H9 (cell line): ENCODE data around the gene TDRKH. TPM values are rescaled to one million over a fixed set of nuclear protein-coding genes. Genes with fewer than 3 reads are reported as not detected.

Experiments
- DNase-seq: peaks from one replicate; pipeline ENCODE4 v3.0.0-alpha.2; 2017
- H2AFZ ChIP-seq: one replicate; pipeline ENCODE4 v1.6.1; 2013; ENCODE audit warnings: mild to moderate bottlenecking, low read length, control low read depth, moderate library complexity
- H2AK5ac ChIP-seq: 2 replicates; pipeline ENCODE4 v1.6.1; 2013; ENCODE audit warnings: low read length, control low read depth, mixed read lengths; ENCODE audit not compliant: insufficient read length
- H2BK120ac ChIP-seq: one replicate; pipeline ENCODE4 v1.6.1; 2013; ENCODE audit warnings: low read depth, mild to moderate bottlenecking, low read length, control low read depth, inconsistent platforms; ENCODE audit not compliant: poor library complexity, severe bottlenecking
- H2BK12ac ChIP-seq: 2 replicates; pipeline ENCODE4 v1.6.1; 2013; ENCODE audit warnings: low read length, control low read depth, mixed read lengths, low read depth; ENCODE audit not compliant: insufficient read length
- H2BK15ac ChIP-seq: 2 replicates; pipeline ENCODE4 v1.6.1; 2013; ENCODE audit warnings: low read depth, low read length, control low read depth
- H2BK20ac ChIP-seq: one replicate; pipeline ENCODE4 v1.6.1; 2013; ENCODE audit warnings: low read depth, mild to moderate bottlenecking, low read length, control low read depth, inconsistent platforms; ENCODE audit not compliant: poor library complexity, severe bottlenecking
- H2BK5ac ChIP-seq: 2 replicates; pipeline ENCODE4 v1.6.1; 2013; ENCODE audit warnings: low read length, control low read depth, mixed read lengths; ENCODE audit not compliant: insufficient read length
- H3K14ac ChIP-seq: 2 replicates; pipeline ENCODE4 v1.6.1; 2013; ENCODE audit warnings: low read length, control low read depth; ENCODE audit not compliant: insufficient read depth
- H3K18ac ChIP-seq: 2 replicates; pipeline ENCODE4 v1.6.1; 2013; ENCODE audit warnings: low read depth, mild to moderate bottlenecking, mixed read lengths, low read length, control low read depth; ENCODE audit not compliant: insufficient read length
- H3K23ac ChIP-seq: 2 replicates; pipeline ENCODE4 v1.6.1; 2013; ENCODE audit warnings: low read length, control low read depth, mixed read lengths, low read depth; ENCODE audit not compliant: insufficient read length
- H3K23me2 ChIP-seq: 2 replicates; pipeline ENCODE4 v1.6.1; 2013; ENCODE audit warnings: low read depth, mild to moderate bottlenecking, mixed read lengths, low read length, control low read depth; ENCODE audit not compliant: insufficient read length, poor library complexity, severe bottlenecking
- H3K27ac ChIP-seq: 2 replicates; pipeline ENCODE4 v1.5.1; 2013; ENCODE audit warnings: low read length, control low read depth, mixed read lengths, low read depth; ENCODE audit not compliant: insufficient read length
- H3K27me3 ChIP-seq: 2 replicates; pipeline ENCODE4 v1.6.1; 2013; ENCODE audit warnings: low read length, control low read depth, inconsistent platforms; ENCODE audit not compliant: insufficient read depth
- H3K4ac ChIP-seq: 2 replicates; pipeline ENCODE4 v1.6.1; 2013; ENCODE audit warnings: low read depth, mild to moderate bottlenecking, control low read depth, inconsistent platforms, low read length, moderate library complexity
- H3K4me1 ChIP-seq: 2 replicates; pipeline ENCODE4 v1.6.1; 2013; ENCODE audit warnings: low read length, control low read depth, inconsistent platforms; ENCODE audit not compliant: insufficient read depth
- H3K4me2 ChIP-seq: 2 replicates; pipeline ENCODE4 v1.6.1; 2013; ENCODE audit warnings: low read length, control low read depth, mixed read lengths; ENCODE audit not compliant: insufficient read length, insufficient read depth
- H3K56ac ChIP-seq: 2 replicates; pipeline ENCODE4 v1.6.1; 2013; ENCODE audit warnings: low read depth, mild to moderate bottlenecking, mixed read lengths, low read length, control low read depth; ENCODE audit not compliant: insufficient read length
- H3K79me1 ChIP-seq: 2 replicates; pipeline ENCODE4 v1.6.1; 2013; ENCODE audit warnings: low read depth, mild to moderate bottlenecking, moderate library complexity, low read length, control low read depth, inconsistent platforms; ENCODE audit not compliant: insufficient read depth, poor library complexity, severe bottlenecking
- H3K79me2 ChIP-seq: 2 replicates; pipeline ENCODE4 v1.6.1; 2013; ENCODE audit warnings: low read length, control low read depth, inconsistent platforms; ENCODE audit not compliant: insufficient read depth
- H3K9ac ChIP-seq: 2 replicates; pipeline ENCODE4 v1.6.1; 2013; ENCODE audit warnings: low read length, control low read depth, mixed read lengths; ENCODE audit not compliant: insufficient read length; ENCODE audit errors: extremely low read depth
- H3K9me3 ChIP-seq: one replicate; pipeline ENCODE4 v1.6.1; 2013; ENCODE audit warnings: low read depth, low read length, inconsistent platforms; ENCODE audit not compliant: control insufficient read depth
- H3T11ph ChIP-seq: one replicate; pipeline ENCODE4 v1.6.1; 2013; ENCODE audit warnings: mild to moderate bottlenecking, low read length, control low read depth, inconsistent platforms
- H4K20me1 ChIP-seq: one replicate; pipeline ENCODE4 v1.6.1; 2013; ENCODE audit not compliant: control insufficient read depth, insufficient read length, insufficient read depth
- H4K5ac ChIP-seq: 2 replicates; pipeline ENCODE4 v1.6.1; 2013; ENCODE audit warnings: low read depth, mild to moderate bottlenecking, mixed read lengths, low read length, control low read depth; ENCODE audit not compliant: insufficient read length
- H4K8ac ChIP-seq: replicated peaks from 2 replicates; pipeline ENCODE4 v1.6.1; 2013; ENCODE audit warnings: low read length, control low read depth, mixed read lengths, low read depth; ENCODE audit not compliant: insufficient read length
- H4K91ac ChIP-seq: 2 replicates; pipeline ENCODE4 v1.6.1; 2013; ENCODE audit warnings: low read depth, mild to moderate bottlenecking, moderate library complexity, mixed read lengths, low read length, control low read depth; ENCODE audit not compliant: insufficient read length
- H3K27ac Mint-ChIP-seq, 3 experiments: 2 replicates in 2 of 3; 3 replicates in 1 of 3; pipeline ENCODE4 v1.8.0; 2020 to 2021; ENCODE audit warnings: mixed read lengths in 3 of 3, mild to moderate bottlenecking in 1 of 3, moderate library complexity in 1 of 3
- H3K27me3 Mint-ChIP-seq: 2 replicates; pipeline ENCODE4 v1.8.0; 2021; ENCODE audit warnings: low read depth, mild to moderate bottlenecking, moderate library complexity, mixed read lengths
- H3K36me3 Mint-ChIP-seq, 3 experiments: 2 replicates in 2 of 3; 3 replicates in 1 of 3; pipeline ENCODE4 v1.8.0; 2020 to 2021; ENCODE audit warnings: low read depth in 3 of 3, mixed read lengths in 3 of 3; ENCODE audit not compliant: insufficient read depth in 1 of 3
- H3K4me1 Mint-ChIP-seq, 2 experiments: 2 replicates each; pipeline ENCODE4 v1.8.0; 2020; ENCODE audit warnings: mixed read lengths in 2 of 2
- H3K4me3 Mint-ChIP-seq, 2 experiments: 2 replicates in 1 of 2; 3 replicates in 1 of 2; pipeline ENCODE4 v1.8.0; 2020 to 2021; ENCODE audit warnings: mild to moderate bottlenecking in 2 of 2, mixed read lengths in 2 of 2, moderate library complexity in 1 of 2
- H3K9me3 Mint-ChIP-seq, 2 experiments: 2 replicates in 1 of 2; 3 replicates in 1 of 2; pipeline ENCODE4 v1.8.0; 2020; ENCODE audit warnings: mild to moderate bottlenecking in 2 of 2, mixed read lengths in 2 of 2, moderate library complexity in 1 of 2
- WGBS: extraction: QIAGEN DNeasy Blood & Tissue Kit; methylation state at CpG from one replicate; pipeline ENCODE4 v1.1.7; 2013; ENCODE audit warnings: missing lambda C conversion rate, low lambda C conversion rate, mixed read lengths; ENCODE audit not compliant: insufficient read length; ENCODE audit errors: extremely low coverage; 5-methylcytosine and 5-hydroxymethylcytosine counted together
- total RNA-seq: library from RNA; stranded (reverse); gene quantifications from 2 replicates; pipeline ENCODE4 v1.2.1, GENCODE V29; 2021
- TF ChIP-seq, protein P1 (sequence below): fragments of 200-600 bp; sonication (generic); conservative IDR thresholded peaks from 3 replicates; pipeline ENCODE4 v1.8.0; 2021; ENCODE audit warnings: antibody characterized with exemption, mild to moderate bottlenecking

The TDRKH gene
- total RNA-seq, 1 experiment from 2014 or later, result 24.0 TPM

DNA sequence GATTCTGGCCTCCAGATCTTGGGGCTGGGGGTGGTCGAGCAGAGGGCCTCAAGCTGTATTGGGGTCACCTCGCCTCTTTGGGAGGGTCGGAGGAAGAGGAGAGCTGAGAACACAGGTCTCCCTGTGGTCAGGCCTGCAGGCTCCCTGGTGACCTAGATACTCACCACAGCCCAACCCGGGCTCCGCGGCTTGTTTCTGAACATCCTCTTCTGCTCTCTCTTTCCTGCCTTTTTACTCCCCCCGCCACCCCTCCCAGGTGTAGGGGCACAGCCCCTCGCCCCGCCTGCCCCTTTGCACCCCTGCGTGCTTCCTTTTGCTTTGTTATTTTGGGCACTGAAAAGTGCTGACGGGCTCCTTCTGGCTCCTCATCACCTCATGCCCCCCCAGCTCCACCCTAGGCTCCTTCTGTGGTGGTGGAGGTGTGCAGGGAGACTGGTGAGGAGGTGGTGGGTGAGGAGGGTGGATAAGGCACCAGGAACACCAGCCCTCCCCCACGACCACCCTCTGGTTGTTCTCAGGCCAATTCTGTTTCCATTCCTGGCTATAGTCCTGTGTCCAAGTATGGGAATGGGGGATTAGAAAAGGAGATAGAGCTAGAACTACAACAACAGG lies 25.5 kb upstream of the TDRKH start:
- no peak overlapping the region for H2BK15ac ChIP-seq
- H3K23me2 ChIP-seq, result no peaks in the 10 kb centered on the region
- no CpG with 5 or more reads among the region's 12 CpGs for WGBS
- H3K14ac ChIP-seq, result no peak overlapping the region
- no peak overlapping the region for H3K56ac ChIP-seq
- Mint-ChIP-seq H3K27ac (no peak overlapping the region; a peak in 1 of 7 replicates), H3K9me3 (no peaks in the 10 kb centered on the region), H3K4me1 (peaks cover 7 to 16% of the 10 kb centered on the region in 2 experiments; a peak in 3 of 4 replicates), H3K4me3 (no peak overlapping the region), H3K27me3 (peaks cover 5% of the 10 kb centered on the region; the same call in 1 of the 2 replicates), H3K36me3 (no peaks in the 10 kb centered on the region)
- DNase-seq, result no peak
- no peaks in the 10 kb centered on the region for H4K20me1 ChIP-seq
- H2BK12ac ChIP-seq, result no peak overlapping the region
- H3K27me3 ChIP-seq, result no peaks in the 10 kb centered on the region
- H4K8ac ChIP-seq, result no peak overlapping the region
- H3K9ac ChIP-seq, result no peak overlapping the region
- H3K18ac ChIP-seq, result no peak overlapping the region
- no peaks in the 10 kb centered on the region for H3K79me1 ChIP-seq
- H4K91ac ChIP-seq, result no peak overlapping the region
- H2AK5ac ChIP-seq, result no peak overlapping the region
- H2BK120ac ChIP-seq, result no peak overlapping the region
- no peak overlapping the region for H3T11ph ChIP-seq
- H2BK5ac ChIP-seq, result no peak overlapping the region
- H3K4me1 ChIP-seq, result no peaks in the 10 kb centered on the region
- H3K4ac ChIP-seq, result no peak overlapping the region
- H3K9me3 ChIP-seq, result no peaks in the 10 kb centered on the region
- H2AFZ ChIP-seq, result no peak overlapping the region
- no peak overlapping the region for H2BK20ac ChIP-seq
- no peak overlapping the region for H3K23ac ChIP-seq
- TF ChIP-seq, protein P1, sequence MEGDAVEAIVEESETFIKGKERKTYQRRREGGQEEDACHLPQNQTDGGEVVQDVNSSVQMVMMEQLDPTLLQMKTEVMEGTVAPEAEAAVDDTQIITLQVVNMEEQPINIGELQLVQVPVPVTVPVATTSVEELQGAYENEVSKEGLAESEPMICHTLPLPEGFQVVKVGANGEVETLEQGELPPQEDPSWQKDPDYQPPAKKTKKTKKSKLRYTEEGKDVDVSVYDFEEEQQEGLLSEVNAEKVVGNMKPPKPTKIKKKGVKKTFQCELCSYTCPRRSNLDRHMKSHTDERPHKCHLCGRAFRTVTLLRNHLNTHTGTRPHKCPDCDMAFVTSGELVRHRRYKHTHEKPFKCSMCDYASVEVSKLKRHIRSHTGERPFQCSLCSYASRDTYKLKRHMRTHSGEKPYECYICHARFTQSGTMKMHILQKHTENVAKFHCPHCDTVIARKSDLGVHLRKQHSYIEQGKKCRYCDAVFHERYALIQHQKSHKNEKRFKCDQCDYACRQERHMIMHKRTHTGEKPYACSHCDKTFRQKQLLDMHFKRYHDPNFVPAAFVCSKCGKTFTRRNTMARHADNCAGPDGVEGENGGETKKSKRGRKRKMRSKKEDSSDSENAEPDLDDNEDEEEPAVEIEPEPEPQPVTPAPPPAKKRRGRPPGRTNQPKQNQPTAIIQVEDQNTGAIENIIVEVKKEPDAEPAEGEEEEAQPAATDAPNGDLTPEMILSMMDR, result no peak
- no peak overlapping the region for H4K5ac ChIP-seq
- H3K27ac ChIP-seq, result no peak overlapping the region
- H3K79me2 ChIP-seq, result no peaks in the 10 kb centered on the region
- no peak overlapping the region for H3K4me2 ChIP-seq
